Measurements from ENCODE around the gene MKRN2.
"Not testable (repeated sequence)": the region's sequence is repeated elsewhere in the genome, so short reads cannot be mapped to it uniquely, and the experiment has no call there.

Gene MKRN2

DNA sequence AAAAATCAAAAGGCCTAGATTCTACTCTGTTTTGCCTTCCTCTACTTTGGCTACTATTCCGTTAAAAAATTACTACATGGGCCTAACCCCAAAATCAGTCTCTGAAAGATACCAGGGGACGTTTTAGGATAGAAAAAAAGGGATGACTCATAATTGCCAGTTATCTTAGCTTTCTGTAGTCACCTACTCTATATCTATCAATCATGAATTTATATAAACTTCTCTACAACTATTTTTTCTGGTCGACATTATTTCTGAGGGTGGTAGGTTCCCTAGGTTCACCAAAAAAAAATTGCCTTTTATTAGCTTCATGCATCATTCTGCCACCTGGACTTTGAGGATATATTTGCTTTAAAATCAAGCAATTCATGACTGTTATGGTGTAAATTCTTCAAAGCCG lies 70.5 kb downstream of the MKRN2 start:
- no peak overlapping the region for H3K27ac ChIP-seq
- POLR2A ChIA-PET (ENCODE audit: low non-redundant PET) = no interaction called here

DNA sequence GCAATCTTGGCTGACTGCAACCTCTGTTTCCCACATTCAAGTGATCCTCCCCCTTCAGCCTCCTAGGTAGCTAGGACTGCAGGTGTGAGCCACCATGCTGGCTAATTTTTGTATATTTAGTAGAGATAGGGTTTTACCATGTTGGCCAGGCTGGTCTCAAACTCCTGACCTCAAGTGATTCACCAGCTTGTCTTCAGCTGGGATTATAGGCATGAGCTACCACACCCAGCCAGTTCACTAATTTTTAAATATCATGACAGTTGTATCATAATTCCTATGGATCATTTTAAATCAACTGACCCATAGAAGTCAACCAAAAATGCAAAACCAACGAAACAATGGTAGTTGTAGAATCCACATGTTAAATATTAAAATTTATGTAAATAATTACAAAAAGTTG lies 71.9 kb downstream of the MKRN2 start:
- no peak overlapping the region for H3K27ac ChIP-seq
- TF ChIP-seq, protein P1, sequence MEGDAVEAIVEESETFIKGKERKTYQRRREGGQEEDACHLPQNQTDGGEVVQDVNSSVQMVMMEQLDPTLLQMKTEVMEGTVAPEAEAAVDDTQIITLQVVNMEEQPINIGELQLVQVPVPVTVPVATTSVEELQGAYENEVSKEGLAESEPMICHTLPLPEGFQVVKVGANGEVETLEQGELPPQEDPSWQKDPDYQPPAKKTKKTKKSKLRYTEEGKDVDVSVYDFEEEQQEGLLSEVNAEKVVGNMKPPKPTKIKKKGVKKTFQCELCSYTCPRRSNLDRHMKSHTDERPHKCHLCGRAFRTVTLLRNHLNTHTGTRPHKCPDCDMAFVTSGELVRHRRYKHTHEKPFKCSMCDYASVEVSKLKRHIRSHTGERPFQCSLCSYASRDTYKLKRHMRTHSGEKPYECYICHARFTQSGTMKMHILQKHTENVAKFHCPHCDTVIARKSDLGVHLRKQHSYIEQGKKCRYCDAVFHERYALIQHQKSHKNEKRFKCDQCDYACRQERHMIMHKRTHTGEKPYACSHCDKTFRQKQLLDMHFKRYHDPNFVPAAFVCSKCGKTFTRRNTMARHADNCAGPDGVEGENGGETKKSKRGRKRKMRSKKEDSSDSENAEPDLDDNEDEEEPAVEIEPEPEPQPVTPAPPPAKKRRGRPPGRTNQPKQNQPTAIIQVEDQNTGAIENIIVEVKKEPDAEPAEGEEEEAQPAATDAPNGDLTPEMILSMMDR (conservative IDR thresholded peaks at IDR 0.05; ENCODE audit: low read depth) = no peak
- ChIA-PET CTCF (interaction anchor here (0.8 kb wide), 1 partner anchor 124 kb away, joined by 4 read pairs; no protein-coding TSS in a partner anchor), POLR2A (ENCODE audit: low non-redundant PET) (no interaction called here)
- DNase-seq (ENCODE audit: low spot score) = no peak

More for the DNA sequence above, 70.5 kb downstream of the MKRN2 start:
- DNase-seq (ENCODE audit: low spot score) = no peak
- CTCF ChIA-PET = no interaction called here
- TF ChIP-seq, protein P1 (conservative IDR thresholded peaks at IDR 0.05; ENCODE audit: low read depth) = no peak

DNA sequence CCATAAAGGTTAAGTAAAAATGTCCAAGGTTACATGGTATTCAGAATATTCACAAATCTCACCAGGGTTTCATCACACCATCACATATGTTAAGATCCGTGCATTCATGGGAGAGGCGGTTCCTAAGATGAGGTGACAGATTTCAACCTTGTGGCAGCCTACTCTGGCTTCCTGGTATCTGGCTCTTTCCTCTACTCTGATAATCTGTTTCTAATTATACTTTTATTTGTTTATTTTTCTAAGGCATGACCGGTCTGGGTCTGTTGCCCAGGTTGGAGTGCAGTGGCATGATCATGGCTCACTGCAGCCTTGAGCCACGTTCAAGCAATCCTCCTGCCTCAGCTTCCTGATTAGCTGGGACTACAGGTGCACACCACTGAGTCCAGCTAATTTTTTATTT lies 72.7 kb downstream of the MKRN2 start:
- POLR2A ChIA-PET (ENCODE audit: low non-redundant PET) = no interaction called here
- TF ChIP-seq, protein P1 (conservative IDR thresholded peaks at IDR 0.05; ENCODE audit: low read depth) = no peak
- CTCF ChIA-PET = no interaction called here
- no peak overlapping the region for H3K27ac ChIP-seq
- DNase-seq (ENCODE audit: low spot score) = no peak

DNA sequence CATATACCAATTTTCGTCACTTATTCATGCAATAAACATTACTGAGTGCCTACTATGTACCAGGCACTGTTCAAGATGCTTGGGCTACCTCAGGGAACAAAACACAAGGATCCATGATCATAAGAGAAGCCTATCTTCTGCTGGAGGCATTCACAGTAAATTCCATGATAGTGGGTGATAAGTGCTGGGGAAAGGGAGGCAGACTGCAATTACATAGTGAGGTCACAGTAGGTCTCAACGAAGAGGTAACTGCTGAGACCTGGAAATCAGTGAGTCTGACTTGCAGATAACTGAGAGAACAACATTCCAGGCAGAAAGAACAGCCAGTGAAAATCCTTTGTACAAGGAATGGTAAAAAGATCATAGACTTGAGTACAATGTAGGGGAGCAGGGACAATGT lies 73.4 kb downstream of the MKRN2 start:
- ChIA-PET CTCF (no interaction called here), POLR2A (ENCODE audit: low non-redundant PET) (no interaction called here)
- TF ChIP-seq, protein P1 (conservative IDR thresholded peaks at IDR 0.05; ENCODE audit: low read depth) = no peak
- DNase-seq (ENCODE audit: low spot score) = no peak
- no peak overlapping the region for H3K27ac ChIP-seq

DNA sequence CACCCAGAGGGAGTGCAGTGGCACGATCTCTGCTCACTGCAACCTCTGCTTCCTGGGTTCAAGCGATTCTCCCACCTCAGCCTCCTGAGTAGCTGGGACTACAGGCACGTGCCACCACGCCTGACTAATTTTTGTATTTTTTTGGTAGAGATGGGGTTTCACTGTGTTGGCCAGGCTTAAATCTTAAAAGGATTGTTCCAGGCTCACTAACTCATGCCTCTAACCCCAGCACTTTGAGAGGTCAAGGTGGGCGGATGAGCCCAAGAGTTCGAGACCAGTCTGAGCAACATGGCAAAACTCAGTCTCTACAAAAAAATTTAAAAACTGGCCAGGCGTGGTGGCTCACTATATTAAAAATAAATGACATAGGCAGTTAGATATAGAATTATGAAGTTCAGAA lies 74.0 kb downstream of the MKRN2 start:
- DNase-seq (ENCODE audit: low spot score); POLR2A ChIA-PET (ENCODE audit: low non-redundant PET); H3K27ac ChIP-seq; CTCF ChIA-PET: not testable (repeated sequence)

DNA sequence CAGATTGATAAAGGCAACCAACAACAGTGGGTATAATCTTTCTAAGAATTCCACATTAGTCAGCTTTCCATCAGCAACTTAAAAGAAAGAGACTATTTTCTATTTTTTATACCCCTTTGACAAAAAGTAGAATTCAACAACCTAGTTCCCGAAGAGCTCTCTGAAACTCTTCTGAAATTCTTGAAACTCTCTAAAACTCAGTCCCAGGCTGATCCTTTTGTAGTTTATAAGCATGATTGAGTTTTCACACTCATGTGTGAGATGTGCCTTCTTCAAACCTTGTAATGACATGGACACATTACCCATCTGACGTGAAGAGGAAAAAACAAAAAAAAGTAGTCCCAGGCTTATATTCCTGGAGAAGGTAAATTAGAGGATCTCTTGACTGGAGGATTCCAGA lies 75.6 kb downstream of the MKRN2 start:
- no peak for DNase-seq (ENCODE audit: low spot score)
- POLR2A ChIA-PET (ENCODE audit: low non-redundant PET) = no interaction called here
- TF ChIP-seq, protein P1 (conservative IDR thresholded peaks at IDR 0.05; ENCODE audit: low read depth) = no peak
- no peak overlapping the region for H3K27ac ChIP-seq
- CTCF ChIA-PET = no interaction called here

DNA sequence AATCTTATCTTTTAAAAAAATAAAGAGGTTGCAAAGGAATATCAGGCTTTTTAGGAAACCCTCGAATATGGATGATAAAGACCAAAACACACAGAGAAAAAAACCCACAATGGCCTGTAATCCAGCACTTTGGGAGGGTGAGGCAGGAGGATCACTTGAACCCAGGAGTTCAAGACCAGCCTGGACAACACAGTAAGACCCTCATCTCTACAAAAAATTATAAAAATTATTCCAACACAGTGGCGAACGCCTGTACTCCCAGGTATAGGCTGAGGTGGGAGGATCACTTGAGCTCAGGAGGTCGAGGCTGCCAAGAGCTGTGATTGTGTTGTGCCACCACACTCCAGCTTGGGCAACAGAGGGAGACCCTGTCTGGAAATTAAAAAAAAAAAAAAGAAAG lies 76.2 kb downstream of the MKRN2 start:
- no peak for DNase-seq (ENCODE audit: low spot score)
- H3K27ac ChIP-seq = no peak overlapping the region
- POLR2A ChIA-PET (ENCODE audit: low non-redundant PET) = no interaction called here
- TF ChIP-seq, protein P1 (conservative IDR thresholded peaks at IDR 0.05; ENCODE audit: low read depth) = no peak
- CTCF ChIA-PET = no interaction called here
